Measurements from ENCODE around the gene U2AF1L4.

DNA sequence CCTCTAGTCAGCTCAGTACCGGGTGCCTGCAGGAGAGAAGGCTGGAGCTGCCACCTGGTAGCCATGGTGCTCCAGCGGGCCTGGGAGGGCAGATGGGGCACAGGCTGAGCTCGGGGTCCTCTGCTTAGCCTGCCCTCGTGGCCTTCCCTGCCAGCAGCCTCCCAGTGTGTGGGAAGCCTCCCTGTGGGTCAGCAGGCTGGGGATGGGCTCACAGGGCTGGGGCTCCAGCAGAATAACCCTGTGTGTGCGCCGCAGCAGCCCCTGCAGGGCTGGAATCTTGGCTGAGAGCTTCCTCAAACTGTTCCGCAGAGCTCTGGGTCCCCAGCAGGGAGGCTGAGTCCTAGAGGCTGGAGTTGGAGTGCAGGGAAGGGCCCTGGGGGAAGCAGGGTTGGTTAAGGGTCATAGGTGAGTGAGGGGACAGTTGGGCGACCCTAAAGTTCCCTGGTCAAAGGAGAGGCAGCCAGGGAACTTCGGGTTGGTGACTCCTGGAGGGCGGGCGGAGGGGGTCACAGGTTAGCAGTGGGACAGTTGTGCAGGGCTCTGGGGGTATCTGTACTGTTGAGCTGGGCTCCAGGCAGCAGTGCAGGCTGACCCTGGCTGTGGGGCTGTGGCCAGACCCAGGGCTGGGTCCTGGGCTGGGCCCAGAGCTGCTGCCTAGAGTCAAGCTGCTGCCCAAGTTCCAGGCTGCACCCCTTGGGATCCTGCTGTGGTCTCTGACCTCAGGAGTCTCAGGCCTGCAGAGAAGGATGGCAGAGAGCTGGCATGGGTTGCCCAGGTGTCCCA, 44.2 kb upstream of the U2AF1L4 start:
- TF ChIP-seq, protein P1, sequence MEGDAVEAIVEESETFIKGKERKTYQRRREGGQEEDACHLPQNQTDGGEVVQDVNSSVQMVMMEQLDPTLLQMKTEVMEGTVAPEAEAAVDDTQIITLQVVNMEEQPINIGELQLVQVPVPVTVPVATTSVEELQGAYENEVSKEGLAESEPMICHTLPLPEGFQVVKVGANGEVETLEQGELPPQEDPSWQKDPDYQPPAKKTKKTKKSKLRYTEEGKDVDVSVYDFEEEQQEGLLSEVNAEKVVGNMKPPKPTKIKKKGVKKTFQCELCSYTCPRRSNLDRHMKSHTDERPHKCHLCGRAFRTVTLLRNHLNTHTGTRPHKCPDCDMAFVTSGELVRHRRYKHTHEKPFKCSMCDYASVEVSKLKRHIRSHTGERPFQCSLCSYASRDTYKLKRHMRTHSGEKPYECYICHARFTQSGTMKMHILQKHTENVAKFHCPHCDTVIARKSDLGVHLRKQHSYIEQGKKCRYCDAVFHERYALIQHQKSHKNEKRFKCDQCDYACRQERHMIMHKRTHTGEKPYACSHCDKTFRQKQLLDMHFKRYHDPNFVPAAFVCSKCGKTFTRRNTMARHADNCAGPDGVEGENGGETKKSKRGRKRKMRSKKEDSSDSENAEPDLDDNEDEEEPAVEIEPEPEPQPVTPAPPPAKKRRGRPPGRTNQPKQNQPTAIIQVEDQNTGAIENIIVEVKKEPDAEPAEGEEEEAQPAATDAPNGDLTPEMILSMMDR (IDR thresholded peaks at IDR 0.05): no peak
- no peak for TF ChIP-seq POLR2A (IDR thresholded peaks at IDR 0.05)
- no peak for TF ChIP-seq POLR2AphosphoS5 (IDR thresholded peaks at IDR 0.05)
- no peak for TF ChIP-seq EP300 (IDR thresholded peaks at IDR 0.05)
